Measurements from ENCODE around the gene GIT2. TPM values are rescaled to one million over a fixed set of nuclear protein-coding genes. Genes with fewer than 3 reads are reported as not detected.

GIT2 gene
- total RNA-seq, 1 experiment from 2014 or later = 36.7 TPM

- CTCF ChIA-PET = no interaction called here
- H3K36me3 ChIP-seq (ENCODE audit: low read depth) = peaks cover 17% of the 10 kb centered on the region
- H4K20me1 ChIP-seq (ENCODE audit: insufficient read depth) = no peaks in the 10 kb centered on the region
- H3K9me2 ChIP-seq (ENCODE audit: insufficient read depth) = no peaks in the 10 kb centered on the region
- H3K4me3 ChIP-seq = no peak overlapping the region
- H3K79me2 ChIP-seq (ENCODE audit: low read depth) = no peaks in the 10 kb centered on the region
- H3K27me3 ChIP-seq (ENCODE audit: insufficient read depth, low read depth) = no peaks in the 10 kb centered on the region
- DNase-seq = no peak
- no peaks in the 10 kb centered on the region for H3K9me3 ChIP-seq (ENCODE audit: insufficient read depth, low read depth)
- no peak for TF ChIP-seq EZH2 (IDR thresholded peaks at IDR 0.05; ENCODE audit: low read depth)
- TF ChIP-seq, protein P1, sequence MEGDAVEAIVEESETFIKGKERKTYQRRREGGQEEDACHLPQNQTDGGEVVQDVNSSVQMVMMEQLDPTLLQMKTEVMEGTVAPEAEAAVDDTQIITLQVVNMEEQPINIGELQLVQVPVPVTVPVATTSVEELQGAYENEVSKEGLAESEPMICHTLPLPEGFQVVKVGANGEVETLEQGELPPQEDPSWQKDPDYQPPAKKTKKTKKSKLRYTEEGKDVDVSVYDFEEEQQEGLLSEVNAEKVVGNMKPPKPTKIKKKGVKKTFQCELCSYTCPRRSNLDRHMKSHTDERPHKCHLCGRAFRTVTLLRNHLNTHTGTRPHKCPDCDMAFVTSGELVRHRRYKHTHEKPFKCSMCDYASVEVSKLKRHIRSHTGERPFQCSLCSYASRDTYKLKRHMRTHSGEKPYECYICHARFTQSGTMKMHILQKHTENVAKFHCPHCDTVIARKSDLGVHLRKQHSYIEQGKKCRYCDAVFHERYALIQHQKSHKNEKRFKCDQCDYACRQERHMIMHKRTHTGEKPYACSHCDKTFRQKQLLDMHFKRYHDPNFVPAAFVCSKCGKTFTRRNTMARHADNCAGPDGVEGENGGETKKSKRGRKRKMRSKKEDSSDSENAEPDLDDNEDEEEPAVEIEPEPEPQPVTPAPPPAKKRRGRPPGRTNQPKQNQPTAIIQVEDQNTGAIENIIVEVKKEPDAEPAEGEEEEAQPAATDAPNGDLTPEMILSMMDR (conservative IDR thresholded peaks at IDR 0.05) = no peak
- intact Hi-C loops (cut with micrococcal nuclease; ENCODE audit: unreplicated experiment) = no loop called here
- H3K4me2 ChIP-seq = no peak overlapping the region
- H3K4me1 ChIP-seq (replicated peaks; ENCODE audit: insufficient read depth) = no peaks in the 10 kb centered on the region
- H2AFZ ChIP-seq = no peak overlapping the region
- POLR2A ChIA-PET (ENCODE audit: unreplicated experiment) = no interaction called here
- no peak overlapping the region for H3K27ac ChIP-seq
- no TSS peak for BruUV-seq (replicated peaks)
- peaks cover 15% of the 10 kb centered on the region; the same call in 1 of the 2 replicates for H3F3A ChIP-seq (ENCODE audit: insufficient read depth, low read depth)
Observed at GRCh38 chr12:110028323-110028722, 32.2 kb upstream of the GIT2 start.

DNA sequence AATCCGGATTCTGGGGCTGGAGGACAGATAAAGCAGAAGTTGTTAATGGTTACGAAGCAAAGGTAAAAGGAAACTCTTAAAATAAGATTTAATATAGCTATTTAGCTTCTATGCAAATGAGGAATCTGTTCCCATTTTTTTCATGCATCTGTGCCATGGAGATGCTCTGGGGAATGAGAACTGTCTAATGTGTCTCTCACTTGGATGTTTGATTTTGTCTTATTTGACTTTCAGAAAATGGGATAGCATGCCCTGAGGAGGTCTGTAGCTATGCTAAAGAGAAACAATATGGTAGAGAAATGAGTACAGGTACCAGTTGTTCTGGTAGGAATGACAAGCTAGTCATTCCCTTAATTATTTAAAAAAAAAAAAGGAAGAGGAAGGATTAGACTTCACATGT is 27.9 kb upstream of the GIT2 start:
- no peaks in the 10 kb centered on the region for H3K79me2 ChIP-seq (ENCODE audit: low read depth)
- TF ChIP-seq, protein P1 (conservative IDR thresholded peaks at IDR 0.05) = no peak
- TF ChIP-seq EZH2 (IDR thresholded peaks at IDR 0.05; ENCODE audit: low read depth) = no peak
- no peak overlapping the region for H3K27ac ChIP-seq
- peaks cover 12% of the 10 kb centered on the region; the same call in 1 of the 2 replicates for H3F3A ChIP-seq (ENCODE audit: insufficient read depth, low read depth)
- H3K36me3 ChIP-seq (ENCODE audit: low read depth) = peaks cover 17% of the 10 kb centered on the region
- H2AFZ ChIP-seq = no peak overlapping the region
- ChIA-PET CTCF (no interaction called here), POLR2A (ENCODE audit: unreplicated experiment) (interaction anchor here (1.1 kb wide), 1 partner anchor 12 kb away, joined by 4 read pairs; no protein-coding TSS in a partner anchor)
- intact Hi-C loops (cut with micrococcal nuclease; ENCODE audit: unreplicated experiment) = no loop called here
- H3K9me3 ChIP-seq (ENCODE audit: insufficient read depth, low read depth) = no peaks in the 10 kb centered on the region
- H3K4me3 ChIP-seq = no peak overlapping the region
- BruUV-seq (replicated peaks) = no TSS peak
- H4K20me1 ChIP-seq (ENCODE audit: insufficient read depth) = no peaks in the 10 kb centered on the region
- H3K9me2 ChIP-seq (ENCODE audit: insufficient read depth) = no peaks in the 10 kb centered on the region
- no peak overlapping the region for H3K4me2 ChIP-seq
- no peaks in the 10 kb centered on the region for H3K4me1 ChIP-seq (replicated peaks; ENCODE audit: insufficient read depth)
- H3K27me3 ChIP-seq (ENCODE audit: insufficient read depth, low read depth) = no peaks in the 10 kb centered on the region
- no peak for DNase-seq

DNA sequence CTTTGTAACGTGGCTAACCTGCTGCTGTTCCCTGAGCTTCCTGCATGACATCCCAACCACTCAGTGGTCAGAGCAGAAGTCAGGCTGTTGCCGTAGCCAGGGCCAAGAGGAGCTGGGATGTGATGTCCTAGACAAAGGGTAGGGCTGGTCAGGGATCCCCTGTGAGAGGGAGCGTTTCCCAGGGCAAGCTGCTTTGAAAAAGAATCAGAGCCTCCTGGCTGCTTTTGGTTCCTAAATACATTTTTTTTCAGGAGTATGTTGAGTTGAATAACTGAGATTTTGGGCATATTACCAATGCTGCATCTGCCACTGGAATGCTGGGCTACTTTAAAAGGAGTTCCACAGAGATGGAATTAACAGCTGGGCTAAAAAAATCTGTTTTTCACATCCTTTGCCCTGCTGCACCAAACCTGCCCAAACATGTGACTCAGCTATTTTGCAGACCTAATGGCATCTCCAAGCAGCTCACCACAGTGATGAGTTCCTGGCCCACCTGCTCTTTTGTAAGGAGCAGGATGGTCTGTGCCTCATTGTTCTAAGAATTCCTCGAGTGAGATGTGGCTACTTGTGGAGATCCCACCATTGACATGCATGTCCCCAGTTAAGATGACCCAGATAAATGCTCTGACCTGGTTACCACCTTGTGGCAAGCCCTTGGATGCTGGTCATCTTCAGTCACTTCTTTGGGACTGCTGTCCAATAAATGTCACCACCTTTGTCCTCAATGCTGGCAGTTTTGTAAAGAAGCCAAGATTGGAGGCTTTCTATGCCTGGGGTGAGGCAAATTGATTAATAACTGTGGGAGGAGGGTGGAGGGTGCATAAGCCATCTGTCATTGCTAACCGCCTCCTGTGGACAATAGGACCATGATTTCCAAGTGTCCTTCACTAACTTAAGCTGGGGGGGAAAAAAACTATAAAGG is 27.2 kb upstream of the GIT2 start:
- no peaks in the 10 kb centered on the region for H4K20me1 ChIP-seq (ENCODE audit: insufficient read depth)
- H3K9me2 ChIP-seq (ENCODE audit: insufficient read depth) = no peaks in the 10 kb centered on the region
- H3K27me3 ChIP-seq (ENCODE audit: insufficient read depth, low read depth) = no peaks in the 10 kb centered on the region
- peaks cover 12% of the 10 kb centered on the region; the same call in 1 of the 2 replicates for H3F3A ChIP-seq (ENCODE audit: insufficient read depth, low read depth)
- no peaks in the 10 kb centered on the region for H3K4me1 ChIP-seq (replicated peaks; ENCODE audit: insufficient read depth)
- no peak overlapping the region for H3K4me3 ChIP-seq
- peaks cover 18% of the 10 kb centered on the region for H3K36me3 ChIP-seq (ENCODE audit: low read depth)
- no peak for DNase-seq
- no peak overlapping the region for H2AFZ ChIP-seq
- H3K27ac ChIP-seq = no peak overlapping the region
- TF ChIP-seq, protein P1 (conservative IDR thresholded peaks at IDR 0.05) = no peak
- TF ChIP-seq EZH2 (IDR thresholded peaks at IDR 0.05; ENCODE audit: low read depth) = no peak
- intact Hi-C loops (cut with micrococcal nuclease; ENCODE audit: unreplicated experiment) = no loop called here
- BruUV-seq (replicated peaks) = no TSS peak
- H3K4me2 ChIP-seq = no peak overlapping the region
- H3K79me2 ChIP-seq (ENCODE audit: low read depth) = no peaks in the 10 kb centered on the region
- no peaks in the 10 kb centered on the region for H3K9me3 ChIP-seq (ENCODE audit: insufficient read depth, low read depth)
- ChIA-PET POLR2A (ENCODE audit: unreplicated experiment) (no interaction called here), CTCF (no interaction called here)
